Astrocyte (in vitro differentiated cells and primary cell): Measurements from ENCODE around the gene TMC1.

ENCODE experiments used
- EZH2 ChIP-seq: IDR thresholded peaks from 2 replicates; pipeline ENCODE4 v1.6.1; 2012; ENCODE audit warnings: mild to moderate bottlenecking, low read length, inconsistent platforms; ENCODE audit not compliant: insufficient read depth
- TF ChIP-seq, protein P1 (sequence below): IDR thresholded peaks from 2 replicates; pipeline ENCODE4 v1.5.1; 2011; ENCODE audit warnings: low read depth, mild to moderate bottlenecking, inconsistent platforms, low read length, moderate library complexity; ENCODE audit not compliant: insufficient read depth

DNA sequence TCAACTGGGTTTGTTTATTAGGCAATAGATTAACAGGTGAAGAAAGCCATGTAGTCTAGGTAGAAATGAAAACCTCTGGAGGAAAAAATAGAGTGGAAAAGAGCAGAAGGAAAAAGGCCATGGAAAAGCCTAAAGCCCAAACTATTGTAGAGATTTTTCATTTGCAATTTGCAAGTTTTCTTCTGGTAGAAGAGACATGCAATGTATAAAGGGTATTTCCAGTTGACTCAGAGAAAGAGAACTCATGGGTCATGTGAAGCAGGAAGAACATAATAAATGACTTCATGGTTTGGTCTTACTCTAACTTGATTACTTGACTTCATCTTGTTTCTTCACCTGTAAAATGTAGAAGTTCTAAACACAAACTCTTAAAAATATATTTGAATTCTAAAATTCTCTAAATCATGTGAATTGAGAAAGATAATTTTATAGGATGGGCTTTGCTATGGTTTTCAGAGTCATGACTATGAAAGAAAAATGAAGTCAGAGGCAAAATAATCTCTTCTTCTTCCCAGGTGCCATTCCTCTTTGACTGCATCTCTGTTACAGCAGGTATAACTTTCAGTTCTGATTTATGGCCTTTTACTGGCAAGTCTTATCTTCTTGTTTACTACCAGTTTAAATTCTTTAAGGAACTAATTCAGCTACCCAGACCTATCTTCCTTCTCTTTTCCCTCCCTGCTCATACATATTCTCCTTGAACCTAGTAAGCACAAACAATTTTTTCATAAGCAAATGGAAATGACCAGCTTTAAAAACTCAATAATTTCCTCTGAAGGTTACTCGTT lies 47.7 kb upstream of the TMC1 start:
- TF ChIP-seq, protein P1, sequence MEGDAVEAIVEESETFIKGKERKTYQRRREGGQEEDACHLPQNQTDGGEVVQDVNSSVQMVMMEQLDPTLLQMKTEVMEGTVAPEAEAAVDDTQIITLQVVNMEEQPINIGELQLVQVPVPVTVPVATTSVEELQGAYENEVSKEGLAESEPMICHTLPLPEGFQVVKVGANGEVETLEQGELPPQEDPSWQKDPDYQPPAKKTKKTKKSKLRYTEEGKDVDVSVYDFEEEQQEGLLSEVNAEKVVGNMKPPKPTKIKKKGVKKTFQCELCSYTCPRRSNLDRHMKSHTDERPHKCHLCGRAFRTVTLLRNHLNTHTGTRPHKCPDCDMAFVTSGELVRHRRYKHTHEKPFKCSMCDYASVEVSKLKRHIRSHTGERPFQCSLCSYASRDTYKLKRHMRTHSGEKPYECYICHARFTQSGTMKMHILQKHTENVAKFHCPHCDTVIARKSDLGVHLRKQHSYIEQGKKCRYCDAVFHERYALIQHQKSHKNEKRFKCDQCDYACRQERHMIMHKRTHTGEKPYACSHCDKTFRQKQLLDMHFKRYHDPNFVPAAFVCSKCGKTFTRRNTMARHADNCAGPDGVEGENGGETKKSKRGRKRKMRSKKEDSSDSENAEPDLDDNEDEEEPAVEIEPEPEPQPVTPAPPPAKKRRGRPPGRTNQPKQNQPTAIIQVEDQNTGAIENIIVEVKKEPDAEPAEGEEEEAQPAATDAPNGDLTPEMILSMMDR, result no peak
- TF ChIP-seq EZH2, result no peak
